ENCODE data around the gene LPIN1.
"Not testable (repeated sequence)": the region's sequence is repeated elsewhere in the genome, so short reads cannot be mapped to it uniquely, and the experiment has no call there.

Gene LPIN1

GRCh38 chr2:11813345-11813744 lies 66.9 kb downstream of the LPIN1 start:
- DNase-seq, result not testable (repeated sequence)

GRCh38 chr2:11813951-11814350 lies 67.5 kb downstream of the LPIN1 start:
- no peak for DNase-seq

GRCh38 chr2:11814979-11815510 lies 68.6 kb downstream of the LPIN1 start:
- no peak for DNase-seq

- DNase-seq, result not testable (repeated sequence)
Measured at GRCh38 chr2:11816935-11817334, 70.5 kb downstream of the LPIN1 start.

GRCh38 chr2:11819235-11819729 lies 72.8 kb downstream of the LPIN1 start:
- DNase-seq, result no peak

- DNase-seq, result no peak
Measured at GRCh38 chr2:11820650-11821049, 74.2 kb downstream of the LPIN1 start.

GRCh38 chr2:11821705-11822104 lies 75.3 kb downstream of the LPIN1 start:
- DNase-seq, result no peak

- not testable (repeated sequence) for DNase-seq
Measured at GRCh38 chr2:11822359-11822745, 75.9 kb downstream of the LPIN1 start.

- no peak for DNase-seq
Measured at GRCh38 chr2:11822746-11823451, 76.5 kb downstream of the LPIN1 start.

GRCh38 chr2:11824901-11825828 lies 78.7 kb downstream of the LPIN1 start:
- DNase-seq, result no peak

GRCh38 chr2:11827547-11827946 lies 81.1 kb downstream of the LPIN1 start:
- no peak for DNase-seq

- no peak for DNase-seq
Measured at GRCh38 chr2:11828933-11829323, 82.5 kb downstream of the LPIN1 start.

GRCh38 chr2:11829324-11829946 lies 83.0 kb downstream of the LPIN1 start:
- peak; percentile 71 to 75 for DNase-seq

- DNase-seq, result peak; percentile 98 to 99
Measured at GRCh38 chr2:11829947-11830707, 83.7 kb downstream of the LPIN1 start.

- DNase-seq, result no peak
Measured at GRCh38 chr2:11830708-11831301, 84.4 kb downstream of the LPIN1 start.

- no peak for DNase-seq
Measured at GRCh38 chr2:11831415-11831814, 85.0 kb downstream of the LPIN1 start.

GRCh38 chr2:11832531-11832930 lies 86.1 kb downstream of the LPIN1 start:
- no peak for DNase-seq

GRCh38 chr2:11833601-11834000 lies 87.2 kb downstream of the LPIN1 start:
- DNase-seq, result peak; percentile 13 to 33

- DNase-seq, result peak in 1 of 2 experiments; percentile 12
Measured at GRCh38 chr2:11835403-11835802, 89.0 kb downstream of the LPIN1 start.

GRCh38 chr2:11836647-11837219 lies 90.3 kb downstream of the LPIN1 start:
- no peak for DNase-seq
